Measurements from ENCODE around the gene CTLA4.

GRCh38 chr2:203914546-203915182, 47.1 kb downstream of the CTLA4 start:
- TF ChIP-seq CTCF (IDR thresholded peaks at IDR 0.05; ENCODE audit: low read length) (no peak), EZH2 (optimal IDR thresholded peaks at IDR 0.05; ENCODE audit: low read depth, low read length) (no peak)
